Pancreas (tissue), 10 donors: ENCODE data around the gene CHM. TPM values are rescaled to one million over a fixed set of nuclear protein-coding genes. Genes with fewer than 3 reads are reported as not detected.
A peak's percentile ranks its signal among the peaks of the same experiment; 100 is the strongest.
"Not testable (repeated sequence)": the region's sequence is repeated elsewhere in the genome, so short reads cannot be mapped to it uniquely, and the experiment has no call there.

Experiments
- ATAC-seq, 4 donors: fragments of 200-7000 bp; cut with Tn5 transposase; one replicate each; pipeline versions ENCODE4 v1.8.0 to v1.9.1; 2020; ENCODE audit warnings: mild to moderate bottlenecking in 4 of 4, moderate library complexity in 4 of 4
- DNase-seq, 6 donors: peaks; one replicate each; pipeline ENCODE4 v3.0.0-alpha.2; 2020
- FAIRE-seq: peaks from 2 replicates; lab custom pipeline; 2012; peaks lifted over from hg19 to GRCh38; lab: Jason Lieb, UNC
- H3K27ac ChIP-seq, 4 donors: fragments of 200-600 bp; sonication (generic); 1 replicate in 3 of 4; 2 replicates in 1 of 4; pipeline versions ENCODE4 v1.5.0 to v1.8.0; 2020
- H3K27me3 ChIP-seq, 4 donors: fragments of 200-600 bp; one replicate each; pipeline ENCODE4 v1.8.0; 2021
- H3K36me3 ChIP-seq, 3 donors: fragments of 200-600 bp; sonication (generic) in 1 of 3; one replicate each; pipeline versions ENCODE4 v1.5.0 to v1.8.0; 2020 to 2021
- H3K4me1 ChIP-seq, 3 donors: fragments of 200-600 bp; one replicate each; pipeline ENCODE4 v1.8.0; 2021
- H3K4me3 ChIP-seq, 4 donors: fragments of 200-600 bp; sonication (generic) in 2 of 4; one replicate each; pipeline versions ENCODE4 v1.5.0 to v1.8.0; 2020 to 2021
- H3K9me3 ChIP-seq, 4 donors: fragments of 200-600 bp; one replicate each; pipeline ENCODE4 v1.8.0; 2021
- CTCF ChIP-seq, 4 donors: fragments of 200-600 bp; sonication (generic) in 3 of 4; IDR thresholded peaks; one replicate each; pipeline versions ENCODE4 v1.5.0 to v1.8.0; 2021; ENCODE audit warnings: antibody characterized with exemption in 4 of 4
- WGBS, 2 donors: extraction: QIAGEN DNeasy Blood & Tissue Kit; methylation state at CpG; one replicate each; pipeline ENCODE4 v1.1.7; 2013; 5-methylcytosine and 5-hydroxymethylcytosine counted together
- intact Hi-C, 3 donors: fragments of 100-400 bp; cut with DNase I; formaldehyde crosslinking; loops; one replicate each; pipeline versions ENCODE4 v1.11.1 to v1.14.2; 2022
- polyA plus RNA-seq, 2 donors: library from polyadenylated mRNA; stranded (reverse); fragments of 200-250 nt; gene quantifications; one replicate each; pipeline ENCODE4 v1.2.3, GENCODE V29; 2013
- total RNA-seq, 6 donors: library from RNA; stranded (reverse); fragmentation: NEBNext Ultra II Directional in 4 of 6; extraction: Animal tissue kit (Norgen Biotek cat#: 25700) in 4 of 6; gene quantifications; one replicate each; pipeline versions ENCODE4 v1.2.1 to v1.2.4, GENCODE V29; 2021 to 2023
- donor health status: healthy with polysubstance abuse.
- donor health status: DM: no; HTN: no; CAD: no; lungs with moderate emphysema.
- donor health status: DM: no; HTN: no; CAD: no.
- donor health status: control.
- donor health status: control.
- donor health status: Bipolar disorder and iron deficiency.
- donor health status: DM: yes; HTN: yes; CAD: no.
- donor health status: DM: no; HTN: no; CAD: no.
- donor health status: DM: no; HTN: no; CAD: no.
- donor health status: DM: yes; HTN: yes; CAD: no.

CHM gene
- total and polyA plus RNA-seq, 8 donors = 3.9 to 10.7 (median 7.9) TPM

- no peaks in the 10 kb centered on the region for H3K9me3 ChIP-seq
- TF ChIP-seq CTCF (IDR thresholded peaks at IDR 0.05) = no peak
- WGBS, 2 donors = 80 to 89% methylated on average over 5 of the region's 5 CpGs
- DNase-seq (no peak), FAIRE-seq (no peak), ATAC-seq (no peak)
- intact Hi-C loops = no loop called here
- H3K27ac ChIP-seq = no peak overlapping the region
- H3K4me1 ChIP-seq = no peaks in the 10 kb centered on the region
- H3K36me3 ChIP-seq = no peaks in the 10 kb centered on the region
- H3K27me3 ChIP-seq = peaks cover 0 to 4% (median 0%) of the 10 kb centered on the region in 4 donors
- no peak overlapping the region for H3K4me3 ChIP-seq
Observed at GRCh38 chrX:86014421-86014820, 32.9 kb downstream of the CHM start.

GRCh38 chrX:86013792-86014191 is 33.6 kb downstream of the CHM start:
- WGBS, 2 donors = 74 to 78% methylated on average over 3 of the region's 3 CpGs
- intact Hi-C loops = no loop called here
- DNase-seq = no peak
- Histone ChIP-seq H3K4me1 (no peaks in the 10 kb centered on the region), H3K9me3 (no peaks in the 10 kb centered on the region), H3K36me3 (no peaks in the 10 kb centered on the region), H3K27me3 (peaks cover 0 to 6% (median 0%) of the 10 kb centered on the region in 4 donors), H3K27ac (no peak overlapping the region), H3K4me3 (no peak overlapping the region)
- TF ChIP-seq CTCF (IDR thresholded peaks at IDR 0.05) = no peak
- no peak for ATAC-seq
- FAIRE-seq = no peak

GRCh38 chrX:86012188-86012587 is 35.2 kb downstream of the CHM start:
- H3K4me3 ChIP-seq = no peak overlapping the region
- no peaks in the 10 kb centered on the region for H3K4me1 ChIP-seq
- H3K27ac ChIP-seq = no peak overlapping the region
- no peak for TF ChIP-seq CTCF (IDR thresholded peaks at IDR 0.05)
- DNase-seq = no peak
- intact Hi-C loops = no loop called here
- ATAC-seq = no peak
- H3K36me3 ChIP-seq = no peaks in the 10 kb centered on the region
- peaks cover 0 to 6% (median 0%) of the 10 kb centered on the region in 4 donors for H3K27me3 ChIP-seq
- no peak for FAIRE-seq
- no peaks in the 10 kb centered on the region for H3K9me3 ChIP-seq
- 93 to 97% methylated on average over 1 of the region's 1 CpG for WGBS, 2 donors

- WGBS, 2 donors = 67% methylated on average over 1 of the region's 1 CpG; no CpG with 5 or more reads in 1 of the 2 donors
- H3K27ac ChIP-seq, H3K4me3 ChIP-seq, H3K36me3 ChIP-seq, DNase-seq, intact Hi-C loops, ATAC-seq, H3K27me3 ChIP-seq, H3K4me1 ChIP-seq, FAIRE-seq, H3K9me3 ChIP-seq: not testable (repeated sequence)
Observed at GRCh38 chrX:86009803-86010202, 37.6 kb downstream of the CHM start.

GRCh38 chrX:86007891-86008290 is 39.5 kb downstream of the CHM start:
- FAIRE-seq, H3K36me3 ChIP-seq, H3K27me3 ChIP-seq, intact Hi-C loops, ATAC-seq, H3K4me3 ChIP-seq, H3K9me3 ChIP-seq, H3K27ac ChIP-seq, DNase-seq, H3K4me1 ChIP-seq: not testable (repeated sequence)
- WGBS, 2 donors = 87 to 95% methylated on average over 4 of the region's 4 CpGs

- ATAC-seq (no peak), FAIRE-seq (no peak), DNase-seq (peak in 3 of 6 donors; percentile 1 to 54 (median 15))
- H3K27ac ChIP-seq = no peak overlapping the region
- H3K4me3 ChIP-seq = no peak overlapping the region
- intact Hi-C loops = no loop called here
- H3K9me3 ChIP-seq = no peaks in the 10 kb centered on the region
- H3K4me1 ChIP-seq = no peaks in the 10 kb centered on the region
- H3K36me3 ChIP-seq = no peaks in the 10 kb centered on the region
- WGBS, 2 donors = 51 to 71% methylated on average over 12 of the region's 12 CpGs
- TF ChIP-seq CTCF (IDR thresholded peaks at IDR 0.05) = no peak
- no peaks in the 10 kb centered on the region for H3K27me3 ChIP-seq
Observed at GRCh38 chrX:86002076-86002896, 45.1 kb downstream of the CHM start.
